HG03060 (cell line): ENCODE data around the gene P2RY8.
"Not testable (repeated sequence)": the region's sequence is repeated elsewhere in the genome, so short reads cannot be mapped to it uniquely, and the experiment has no call there.

Experiments used
- ATAC-seq: cut with Tn5 transposase; IDR thresholded peaks from one replicate; pipeline ENCODE4 v1.9.1; 2021; ENCODE audit warnings: low read depth, moderate number of reproducible peaks; ENCODE audit not compliant: unreplicated experiment

Gene P2RY8

GRCh38 chrX:1546691-1547251 lies 9.8 kb upstream of the P2RY8 start:
- ATAC-seq, result no peak

- ATAC-seq, result no peak
Observed at GRCh38 chrX:1545776-1546408, 8.9 kb upstream of the P2RY8 start.

- ATAC-seq, result no peak
Observed at GRCh38 chrX:1542994-1543725, 6.2 kb upstream of the P2RY8 start.

- ATAC-seq, result not testable (repeated sequence)
Observed at GRCh38 chrX:1539146-1539545, 2.2 kb upstream of the P2RY8 start.

- ATAC-seq, result not testable (repeated sequence)
Observed at GRCh38 chrX:1537716-1538090, 718 bp upstream of the P2RY8 start.

GRCh38 chrX:1536712-1537030 lies 314 bp downstream of the P2RY8 start:
- ATAC-seq, result no peak

GRCh38 chrX:1535241-1536041 lies 1.5 kb downstream of the P2RY8 start:
- no peak for ATAC-seq

GRCh38 chrX:1534301-1535168 lies 2.5 kb downstream of the P2RY8 start:
- ATAC-seq, result no peak

GRCh38 chrX:1533058-1533457 lies 3.9 kb downstream of the P2RY8 start:
- ATAC-seq, result no peak

GRCh38 chrX:1531096-1531890 lies 5.7 kb downstream of the P2RY8 start:
- ATAC-seq, result no peak

GRCh38 chrX:1529756-1530155 lies 7.2 kb downstream of the P2RY8 start:
- no peak for ATAC-seq

GRCh38 chrX:1529328-1529727 lies 7.7 kb downstream of the P2RY8 start:
- ATAC-seq, result no peak

GRCh38 chrX:1528884-1529203 lies 8.1 kb downstream of the P2RY8 start:
- no peak for ATAC-seq

- ATAC-seq, result no peak
Observed at GRCh38 chrX:1528186-1528883, 8.7 kb downstream of the P2RY8 start.

- no peak for ATAC-seq
Observed at GRCh38 chrX:1527457-1527856, 9.5 kb downstream of the P2RY8 start.

- no peak for ATAC-seq
Observed at GRCh38 chrX:1526565-1526964, 10.4 kb downstream of the P2RY8 start.

GRCh38 chrX:1525583-1526355 lies 11.2 kb downstream of the P2RY8 start:
- ATAC-seq, result no peak

GRCh38 chrX:1524874-1525582 lies 12.0 kb downstream of the P2RY8 start:
- no peak for ATAC-seq
